ENCODE measurements around the gene DDR1. TPM values are rescaled to one million over a fixed set of nuclear protein-coding genes. Genes with fewer than 3 reads are reported as not detected.
A peak's percentile ranks its signal among the peaks of the same experiment; 100 is the strongest.

The DDR1 gene
- 13.9 TPM for polyA plus RNA-seq (2012; ENCODE audit: low read depth, missing spikeins)

GRCh38 chr6:30883685-30884520 is at the start of gene DDR1:
DDR1 (plus strand) TSS chr6:30884519; CDS start chr6:30888730, 4,211 bp downstream.
- FAIRE-seq (no peak), DNase-seq (ENCODE audit: insufficient read length, low spot score) (peak; percentile 77)
- TF ChIP-seq POLR2A (IDR thresholded peaks at IDR 0.05; ENCODE audit: low read depth, low read length) = no peak
- TF ChIP-seq SPI1 (IDR thresholded peaks at IDR 0.05; ENCODE audit: low read depth, low read length) = peak; percentile 66; the same call in 1 of the 2 replicates

DNA sequence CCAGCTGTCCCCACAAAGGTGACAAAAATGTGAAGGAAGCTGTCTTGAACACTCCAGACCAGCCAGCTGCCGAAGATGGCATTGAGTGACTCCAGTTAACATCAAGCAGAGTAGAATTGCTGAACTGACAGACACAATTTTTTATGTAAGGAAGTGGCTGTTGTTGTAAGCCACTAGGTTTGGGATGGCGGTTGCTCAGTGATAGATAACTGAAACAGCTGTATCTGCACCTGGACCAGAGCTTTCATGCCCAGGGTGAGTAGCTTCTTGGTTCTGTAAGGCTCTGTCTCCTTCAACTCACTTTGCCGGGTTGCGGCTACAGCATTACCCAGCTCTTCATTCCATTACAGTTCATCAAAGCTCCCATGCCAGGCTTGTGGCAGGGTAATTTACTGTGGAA is 49.7 kb upstream of the DDR1 start:
- TF ChIP-seq TAF1 (IDR thresholded peaks at IDR 0.05; ENCODE audit: low read depth, low read length) (no peak), POU2F2 (IDR thresholded peaks at IDR 0.05; ENCODE audit: low read depth, low read length) (no peak), POLR2A (IDR thresholded peaks at IDR 0.05; ENCODE audit: low read depth, low read length) (no peak), PAX5 (IDR thresholded peaks at IDR 0.05; ENCODE audit: insufficient read depth, low read length, severe bottlenecking) (no peak), POLR2AphosphoS5 (IDR thresholded peaks at IDR 0.05; ENCODE audit: low read depth, low read length) (no peak), SPI1 (IDR thresholded peaks at IDR 0.05; ENCODE audit: low read depth, low read length) (no peak)
- peak; percentile 70 for FAIRE-seq
- DNase-seq (ENCODE audit: insufficient read length, low spot score) = no peak

GRCh38 chr6:30835576-30835975 is 48.7 kb upstream of the DDR1 start:
- DNase-seq (ENCODE audit: insufficient read length, low spot score) (no peak), FAIRE-seq (no peak)
- TF ChIP-seq SPI1 (IDR thresholded peaks at IDR 0.05; ENCODE audit: low read depth, low read length) (no peak), POU2F2 (IDR thresholded peaks at IDR 0.05; ENCODE audit: low read depth, low read length) (no peak), POLR2A (IDR thresholded peaks at IDR 0.05; ENCODE audit: low read depth, low read length) (no peak), POLR2AphosphoS5 (IDR thresholded peaks at IDR 0.05; ENCODE audit: low read depth, low read length) (no peak), PAX5 (IDR thresholded peaks at IDR 0.05; ENCODE audit: insufficient read depth, low read length, severe bottlenecking) (no peak), TAF1 (IDR thresholded peaks at IDR 0.05; ENCODE audit: low read depth, low read length) (no peak)

- DNase-seq (ENCODE audit: insufficient read length, low spot score) (no peak), FAIRE-seq (no peak)
- TF ChIP-seq POU2F2 (IDR thresholded peaks at IDR 0.05; ENCODE audit: low read depth, low read length) = no peak
- no peak for TF ChIP-seq TAF1 (IDR thresholded peaks at IDR 0.05; ENCODE audit: low read depth, low read length)
- TF ChIP-seq PAX5 (IDR thresholded peaks at IDR 0.05; ENCODE audit: insufficient read depth, low read length, severe bottlenecking) = no peak
- TF ChIP-seq POLR2AphosphoS5 (IDR thresholded peaks at IDR 0.05; ENCODE audit: low read depth, low read length) = no peak
- TF ChIP-seq SPI1 (IDR thresholded peaks at IDR 0.05; ENCODE audit: low read depth, low read length) = no peak
- TF ChIP-seq POLR2A (IDR thresholded peaks at IDR 0.05; ENCODE audit: low read depth, low read length) = no peak
Measured at GRCh38 chr6:30836431-30836866, 47.9 kb upstream of the DDR1 start.

DNA sequence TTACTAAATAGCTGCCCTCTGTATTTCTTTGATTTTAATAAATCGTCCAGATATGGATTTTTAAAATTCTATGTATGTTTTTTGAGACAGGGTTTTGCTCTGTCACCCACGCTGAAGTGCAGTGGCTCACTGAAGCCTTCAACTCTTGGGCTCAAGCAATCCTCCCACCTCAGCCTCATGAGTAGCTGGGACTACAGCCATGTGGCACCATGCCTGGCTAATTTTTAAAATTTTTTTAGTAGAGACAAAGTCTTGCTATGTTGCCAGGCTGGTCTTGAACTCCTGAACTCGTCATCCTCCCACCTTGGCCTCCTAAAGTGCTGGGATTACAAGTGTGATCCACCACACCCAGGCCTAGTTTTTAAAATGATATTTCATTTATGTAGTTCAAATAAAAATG is 47.4 kb upstream of the DDR1 start:
- DNase-seq (ENCODE audit: insufficient read length, low spot score) = no peak
- no peak for FAIRE-seq
- TF ChIP-seq POU2F2 (IDR thresholded peaks at IDR 0.05; ENCODE audit: low read depth, low read length) (no peak), POLR2AphosphoS5 (IDR thresholded peaks at IDR 0.05; ENCODE audit: low read depth, low read length) (no peak), PAX5 (IDR thresholded peaks at IDR 0.05; ENCODE audit: insufficient read depth, low read length, severe bottlenecking) (no peak), TAF1 (IDR thresholded peaks at IDR 0.05; ENCODE audit: low read depth, low read length) (no peak), POLR2A (IDR thresholded peaks at IDR 0.05; ENCODE audit: low read depth, low read length) (no peak), SPI1 (IDR thresholded peaks at IDR 0.05; ENCODE audit: low read depth, low read length) (no peak)

- FAIRE-seq (no peak), DNase-seq (ENCODE audit: insufficient read length, low spot score) (no peak)
- no peak for TF ChIP-seq TAF1 (IDR thresholded peaks at IDR 0.05; ENCODE audit: low read depth, low read length)
- no peak for TF ChIP-seq SPI1 (IDR thresholded peaks at IDR 0.05; ENCODE audit: low read depth, low read length)
- no peak for TF ChIP-seq PAX5 (IDR thresholded peaks at IDR 0.05; ENCODE audit: insufficient read depth, low read length, severe bottlenecking)
- no peak for TF ChIP-seq POU2F2 (IDR thresholded peaks at IDR 0.05; ENCODE audit: low read depth, low read length)
- no peak for TF ChIP-seq POLR2AphosphoS5 (IDR thresholded peaks at IDR 0.05; ENCODE audit: low read depth, low read length)
- TF ChIP-seq POLR2A (IDR thresholded peaks at IDR 0.05; ENCODE audit: low read depth, low read length) = no peak
Measured at GRCh38 chr6:30837432-30837831, 46.9 kb upstream of the DDR1 start.

- TF ChIP-seq PAX5 (IDR thresholded peaks at IDR 0.05; ENCODE audit: insufficient read depth, low read length, severe bottlenecking) (no peak), SPI1 (IDR thresholded peaks at IDR 0.05; ENCODE audit: low read depth, low read length) (no peak), POU2F2 (IDR thresholded peaks at IDR 0.05; ENCODE audit: low read depth, low read length) (no peak), POLR2A (IDR thresholded peaks at IDR 0.05; ENCODE audit: low read depth, low read length) (no peak), POLR2AphosphoS5 (IDR thresholded peaks at IDR 0.05; ENCODE audit: low read depth, low read length) (no peak), TAF1 (IDR thresholded peaks at IDR 0.05; ENCODE audit: low read depth, low read length) (no peak)
- FAIRE-seq (no peak), DNase-seq (ENCODE audit: insufficient read length, low spot score) (no peak)
Measured at GRCh38 chr6:30837870-30838269, 46.4 kb upstream of the DDR1 start.

GRCh38 chr6:30839671-30840070 is 44.6 kb upstream of the DDR1 start:
- no peak for DNase-seq (ENCODE audit: insufficient read length, low spot score)
- FAIRE-seq = no peak
- no peak for TF ChIP-seq POLR2AphosphoS5 (IDR thresholded peaks at IDR 0.05; ENCODE audit: low read depth, low read length)
- no peak for TF ChIP-seq POLR2A (IDR thresholded peaks at IDR 0.05; ENCODE audit: low read depth, low read length)
- no peak for TF ChIP-seq TAF1 (IDR thresholded peaks at IDR 0.05; ENCODE audit: low read depth, low read length)
- TF ChIP-seq PAX5 (IDR thresholded peaks at IDR 0.05; ENCODE audit: insufficient read depth, low read length, severe bottlenecking) = no peak
- no peak for TF ChIP-seq SPI1 (IDR thresholded peaks at IDR 0.05; ENCODE audit: low read depth, low read length)
- TF ChIP-seq POU2F2 (IDR thresholded peaks at IDR 0.05; ENCODE audit: low read depth, low read length) = no peak

DNA sequence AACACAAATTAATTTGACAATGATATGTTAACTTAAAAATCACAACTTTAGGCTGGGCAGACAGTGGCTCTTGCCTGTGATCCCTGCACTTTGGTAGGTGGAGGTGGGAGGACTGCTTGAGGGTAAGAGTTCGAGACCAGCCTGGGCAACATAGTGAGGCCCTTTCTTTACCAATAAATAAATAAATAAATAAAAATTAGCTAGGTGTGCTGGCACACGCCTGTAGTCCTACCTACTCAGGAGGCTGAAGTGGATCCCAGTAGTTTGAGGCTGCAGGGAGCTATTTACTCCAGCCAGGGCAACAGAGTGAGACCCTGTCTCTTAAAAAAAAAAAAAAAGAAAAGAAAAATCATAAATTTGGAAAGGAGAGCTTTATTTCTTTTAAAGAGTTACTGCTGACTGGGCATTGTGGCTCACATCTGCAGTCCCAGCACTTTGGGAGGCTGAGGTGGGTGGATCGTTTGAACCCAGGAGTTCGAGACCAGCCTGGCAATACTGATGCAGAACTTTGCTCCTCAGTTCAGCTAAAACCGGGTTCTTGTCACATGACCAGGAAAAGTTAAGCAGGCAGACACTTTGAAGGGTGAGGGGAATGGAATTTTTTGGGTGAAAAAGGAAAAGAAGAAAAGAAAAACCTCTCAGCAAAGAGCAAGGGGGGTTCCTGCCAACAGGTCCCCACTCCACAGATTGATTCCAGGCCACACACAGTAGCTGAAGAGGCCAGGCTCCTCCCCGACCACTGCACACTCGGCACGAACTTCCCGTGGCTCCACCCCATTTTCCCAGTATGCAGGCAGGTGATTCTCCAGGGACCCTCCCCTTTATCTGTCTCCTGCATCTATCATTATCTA is 44.0 kb upstream of the DDR1 start:
- DNase-seq (ENCODE audit: insufficient read length, low spot score) (no peak), FAIRE-seq (no peak)
- TF ChIP-seq POLR2A (IDR thresholded peaks at IDR 0.05; ENCODE audit: low read depth, low read length) (no peak), PAX5 (IDR thresholded peaks at IDR 0.05; ENCODE audit: insufficient read depth, low read length, severe bottlenecking) (no peak), POU2F2 (IDR thresholded peaks at IDR 0.05; ENCODE audit: low read depth, low read length) (no peak), TAF1 (IDR thresholded peaks at IDR 0.05; ENCODE audit: low read depth, low read length) (no peak)

All from GM12891 (cell line).